HEK293T (cell line): ENCODE data around the gene ALDOA.

Experiments used
- CTCF ChIA-PET: fragments of 350-600 bp; formaldehyde crosslinking; extraction: SDS; loops from one replicate; lab custom pipeline; 2021; ENCODE audit warnings: antibody characterized with exemption, inconsistent platforms; lab: Yijun Ruan, JAX
- POLR2A ChIA-PET: fragments of 350-600 bp; formaldehyde crosslinking; extraction: SDS; loops from one replicate; lab custom pipeline; 2020; ENCODE audit warnings: antibody characterized with exemption, inconsistent platforms; lab: Yijun Ruan, JAX
- DNase-seq: peaks from one replicate; pipeline ENCODE4 v3.0.0; 2012; ENCODE audit warnings: mixed read lengths; ENCODE audit errors: extremely low spot score
- ARNT ChIP-seq: fragments of 450-650 bp; IDR thresholded peaks from 2 replicates; pipeline ENCODE4 v1.6.1; 2017; ENCODE audit warnings: mild to moderate bottlenecking
- BHLHE40 ChIP-seq: fragments of 450-650 bp; IDR thresholded peaks from 2 replicates; pipeline ENCODE4 v1.6.1; 2016; ENCODE audit warnings: mild to moderate bottlenecking, moderate library complexity, borderline replicate concordance
- CTBP1 ChIP-seq: fragments of 450-650 bp; IDR thresholded peaks from 2 replicates; pipeline ENCODE4 v1.6.1; 2016; ENCODE audit warnings: borderline replicate concordance
- ELF4 ChIP-seq: fragments of 450-650 bp; IDR thresholded peaks from 2 replicates; pipeline ENCODE4 v1.6.1; 2017; ENCODE audit warnings: antibody characterized with exemption
- FOXA1 ChIP-seq: fragments of 450-650 bp; IDR thresholded peaks from 2 replicates; pipeline ENCODE4 v1.6.1; 2016; ENCODE audit warnings: mild to moderate bottlenecking
- FOXK2 ChIP-seq: fragments of 450-650 bp; IDR thresholded peaks from 2 replicates; pipeline ENCODE4 v1.6.1; 2016; ENCODE audit warnings: mild to moderate bottlenecking
- FOXM1 ChIP-seq: fragments of 450-650 bp; IDR thresholded peaks from 2 replicates; pipeline ENCODE4 v1.6.1; 2017; ENCODE audit warnings: mild to moderate bottlenecking, borderline replicate concordance
- HDGF ChIP-seq: fragments of 450-650 bp; IDR thresholded peaks from 2 replicates; pipeline ENCODE4 v1.6.1; 2017; ENCODE audit warnings: antibody characterized with exemption, borderline replicate concordance
- L3MBTL2 ChIP-seq: fragments of 450-650 bp; conservative IDR thresholded peaks from 2 replicates; pipeline ENCODE4 v1.6.1; 2016; ENCODE audit warnings: mild to moderate bottlenecking
- LEF1 ChIP-seq: fragments of 450-650 bp; IDR thresholded peaks from 2 replicates; pipeline ENCODE4 v1.6.1; 2017; ENCODE audit warnings: mild to moderate bottlenecking, borderline replicate concordance
- NFRKB ChIP-seq: fragments of 450-650 bp; IDR thresholded peaks from 2 replicates; pipeline ENCODE4 v1.6.1; 2016; ENCODE audit warnings: mild to moderate bottlenecking, moderate library complexity
- PKNOX1 ChIP-seq: fragments of 450-650 bp; IDR thresholded peaks from 2 replicates; pipeline ENCODE4 v1.6.1; 2016
- SP1 ChIP-seq: fragments of 450-650 bp; IDR thresholded peaks from 2 replicates; pipeline ENCODE4 v1.6.1; 2017
- SUZ12 ChIP-seq: fragments of 450-650 bp; IDR thresholded peaks from 2 replicates; pipeline ENCODE4 v1.6.1; 2016; ENCODE audit warnings: mild to moderate bottlenecking
- TARDBP ChIP-seq: fragments of 450-650 bp; IDR thresholded peaks from 2 replicates; pipeline ENCODE4 v1.6.1; 2016
- ZNF384 ChIP-seq: fragments of 450-650 bp; IDR thresholded peaks from 2 replicates; pipeline ENCODE4 v1.6.1; 2016

ALDOA gene

GRCh38 chr16:30084816-30085159 lies 19.2 kb downstream of the ALDOA start:
- no peak for TF ChIP-seq FOXK2
- no peak for TF ChIP-seq ZNF384
- no peak for TF ChIP-seq SUZ12
- TF ChIP-seq PKNOX1, result no peak
- TF ChIP-seq ARNT, result no peak
- no peak for TF ChIP-seq BHLHE40
- POLR2A ChIA-PET, result interaction anchor here (2.2 kb wide), 1 partner anchor 19 kb away, joined by 9 read pairs; the partner anchor contains the start of gene ALDOA
- CTCF ChIA-PET, result no interaction called here
- no peak for DNase-seq

- no peak for TF ChIP-seq PKNOX1
- TF ChIP-seq BHLHE40, result no peak
- no peak for TF ChIP-seq SP1
- no peak for TF ChIP-seq FOXA1
- TF ChIP-seq NFRKB, result no peak
- no peak for TF ChIP-seq L3MBTL2
- no peak for TF ChIP-seq ARNT
- no peak for TF ChIP-seq FOXM1
- TF ChIP-seq SUZ12, result no peak
- TF ChIP-seq ZNF384, result no peak
- no peak for TF ChIP-seq FOXK2
- no peak for TF ChIP-seq TARDBP
- no peak for TF ChIP-seq LEF1
- TF ChIP-seq HDGF, result no peak
- POLR2A ChIA-PET, result interaction anchor here (2.2 kb wide), 1 partner anchor 20 kb away, joined by 9 read pairs; the partner anchor contains the start of gene ALDOA
- DNase-seq, result no peak
- CTCF ChIA-PET, result no interaction called here
Measured at GRCh38 chr16:30085247-30085646, 19.7 kb downstream of the ALDOA start.

- ChIA-PET POLR2A (no interaction called here), CTCF (no interaction called here)
Measured at GRCh38 chr16:30085820-30086219, 20.3 kb downstream of the ALDOA start.

GRCh38 chr16:30086291-30087140 lies 21.0 kb downstream of the ALDOA start:
- ChIA-PET POLR2A (interaction anchor here (1.3 to 1.4 kb wide), 2 partner anchors 12 to 21 kb away, joined by 3 read pairs; partner anchors contain the start of gene ALDOA), CTCF (no interaction called here)
- TF ChIP-seq ARNT (no peak), ZNF384 (no peak), LEF1 (no peak), FOXA1 (no peak), SUZ12 (no peak), PKNOX1 (no peak)
- DNase-seq, result no peak

More at GRCh38 chr16:30085820-30086219, 20.3 kb downstream of the ALDOA start:
- TF ChIP-seq ELF4, result no peak
- no peak for TF ChIP-seq SP1
- no peak for TF ChIP-seq L3MBTL2
- TF ChIP-seq ARNT, result no peak
- no peak for TF ChIP-seq ZNF384
- no peak for TF ChIP-seq CTBP1
- TF ChIP-seq FOXK2, result no peak
- TF ChIP-seq TARDBP, result no peak
- TF ChIP-seq PKNOX1, result no peak
- DNase-seq, result no peak

- no peak for DNase-seq
- TF ChIP-seq L3MBTL2, result no peak
- peak; percentile 79 for TF ChIP-seq ZNF384
- ChIA-PET CTCF (interaction anchor here (0.6 to 1.0 kb wide), 2 partner anchors 24 to 333 kb away, joined by 3 to 4 read pairs; no protein-coding TSS in a partner anchor), POLR2A (interaction anchor here (1.3 to 1.4 kb wide), 2 partner anchors 12 to 22 kb away, joined by 3 read pairs; partner anchors contain the start of gene ALDOA)
Measured at GRCh38 chr16:30087181-30087898, 21.8 kb downstream of the ALDOA start.

GRCh38 chr16:30088237-30088831 lies 22.8 kb downstream of the ALDOA start:
- TF ChIP-seq SP1, result no peak
- no peak for TF ChIP-seq LEF1
- TF ChIP-seq CTBP1, result no peak
- no peak for TF ChIP-seq ZNF384
- no peak for TF ChIP-seq SUZ12
- TF ChIP-seq FOXK2, result no peak
- TF ChIP-seq HDGF, result no peak
- no peak for TF ChIP-seq NFRKB
- no peak for TF ChIP-seq ARNT
- no peak for DNase-seq
- POLR2A ChIA-PET, result interaction anchor here (1.0 to 1.4 kb wide), 4 partner anchors 12 to 30 kb away, joined by 3 to 5 read pairs (median 4); partner anchors contain the start of genes ALDOA and PPP4C
- CTCF ChIA-PET, result interaction anchor here (1.0 kb wide), 1 partner anchor 23 kb away, joined by 3 read pairs; no protein-coding TSS in a partner anchor
